ENCODE results near the gene CREB5. TPM values are rescaled to one million over a fixed set of nuclear protein-coding genes. Genes with fewer than 3 reads are reported as not detected.

Gene CREB5
- total RNA-seq, 3 donors from 2014 or later: 17.3 to 19.7 (median 18.0) TPM

- DNase-seq (ENCODE audit: low spot score in 2 of 2): no peak
- H3K9me3 ChIP-seq: no peaks in the 10 kb centered on the region
- H3K4me1 ChIP-seq: no peaks in the 10 kb centered on the region
- H3K27me3 ChIP-seq: no peaks in the 10 kb centered on the region
- TF ChIP-seq POLR2A (IDR thresholded peaks at IDR 0.05) (no peak), POLR2AphosphoS5 (IDR thresholded peaks at IDR 0.05) (no peak), CTCF (IDR thresholded peaks at IDR 0.05) (no peak)
- intact Hi-C loops (cut with DNase I; ENCODE audit: low total_unique reads): no loop called here
- H3K36me3 ChIP-seq: no peaks in the 10 kb centered on the region
- no peak overlapping the region for H3K27ac ChIP-seq
- H3K4me3 ChIP-seq: no peak overlapping the region
These were observed 11.7 kb downstream of the CREB5 start for GRCh38 chr7:28423918-28424514.

- intact Hi-C loops (cut with DNase I; ENCODE audit: low total_unique reads): no loop called here
- no peak overlapping the region for H3K4me3 ChIP-seq
- no peaks in the 10 kb centered on the region for H3K9me3 ChIP-seq
- no peaks in the 10 kb centered on the region for H3K4me1 ChIP-seq
- H3K27ac ChIP-seq: no peak overlapping the region
- no peaks in the 10 kb centered on the region for H3K27me3 ChIP-seq
- no peaks in the 10 kb centered on the region for H3K36me3 ChIP-seq
- no peak for DNase-seq (ENCODE audit: low spot score in 2 of 2)
- TF ChIP-seq CTCF (IDR thresholded peaks at IDR 0.05) (no peak), POLR2A (IDR thresholded peaks at IDR 0.05) (no peak), POLR2AphosphoS5 (IDR thresholded peaks at IDR 0.05) (no peak)
These were observed 13.2 kb downstream of the CREB5 start for GRCh38 chr7:28425496-28425895.

- intact Hi-C loops (cut with DNase I; ENCODE audit: low total_unique reads): no loop called here
These were observed 14.9 kb downstream of the CREB5 start for GRCh38 chr7:28427236-28427635.

GRCh38 chr7:28430616-28431015 is 18.3 kb downstream of the CREB5 start:
- no peaks in the 10 kb centered on the region for H3K36me3 ChIP-seq
- DNase-seq (ENCODE audit: low spot score in 2 of 2): no peak
- no peak overlapping the region for H3K27ac ChIP-seq
- intact Hi-C loops (cut with DNase I; ENCODE audit: low total_unique reads): no loop called here
- TF ChIP-seq POLR2AphosphoS5 (IDR thresholded peaks at IDR 0.05) (no peak), CTCF (IDR thresholded peaks at IDR 0.05) (no peak), POLR2A (IDR thresholded peaks at IDR 0.05) (no peak)
- no peaks in the 10 kb centered on the region for H3K4me1 ChIP-seq
- H3K9me3 ChIP-seq: no peaks in the 10 kb centered on the region
- H3K4me3 ChIP-seq: no peak overlapping the region
- H3K27me3 ChIP-seq: no peaks in the 10 kb centered on the region

More at GRCh38 chr7:28427236-28427635, 14.9 kb downstream of the CREB5 start:
- TF ChIP-seq CTCF (IDR thresholded peaks at IDR 0.05) (no peak), POLR2AphosphoS5 (IDR thresholded peaks at IDR 0.05) (no peak), POLR2A (IDR thresholded peaks at IDR 0.05) (no peak)
- Histone ChIP-seq H3K27me3 (no peaks in the 10 kb centered on the region), H3K27ac (no peak overlapping the region), H3K9me3 (no peaks in the 10 kb centered on the region), H3K4me1 (no peaks in the 10 kb centered on the region), H3K36me3 (no peaks in the 10 kb centered on the region), H3K4me3 (no peak overlapping the region)
- DNase-seq (ENCODE audit: low spot score in 2 of 2): no peak

GRCh38 chr7:28432105-28432504 is 19.8 kb downstream of the CREB5 start:
- intact Hi-C loops (cut with DNase I; ENCODE audit: low total_unique reads): no loop called here
- Histone ChIP-seq H3K4me1 (no peaks in the 10 kb centered on the region), H3K27ac (peak overlapping the region in 1 of 2 donors; percentile 4), H3K36me3 (no peaks in the 10 kb centered on the region), H3K4me3 (peak overlapping the region in 2 of 3 donors; percentile 13), H3K27me3 (no peaks in the 10 kb centered on the region), H3K9me3 (no peaks in the 10 kb centered on the region)
- peak in 1 of 2 donors; percentile 26 for DNase-seq (ENCODE audit: low spot score in 2 of 2)
- TF ChIP-seq POLR2AphosphoS5 (IDR thresholded peaks at IDR 0.05): peak in 2 of 3 donors; percentile 32 to 76
- TF ChIP-seq CTCF (IDR thresholded peaks at IDR 0.05): no peak

All from breast epithelium (tissue), 4 donors.